Aorta (tissue), 5 donors: ENCODE data around the gene TMEM158. TPM values are rescaled to one million over a fixed set of nuclear protein-coding genes. Genes with fewer than 3 reads are reported as not detected.

Source experiments
- ATAC-seq: fragments of 200-7000 bp; cut with Tn5 transposase; one replicate; pipeline ENCODE4 v1.9.1; 2022; ENCODE audit warnings: moderate library complexity; ENCODE audit not compliant: low FRiP score
- DNase-seq, 2 donors: peaks; one replicate each; pipeline ENCODE4 v3.0.0-alpha.2; 2020
- H3K27ac ChIP-seq, 2 donors: one replicate each; pipeline ENCODE4 v1.5.1; 2013; ENCODE audit warnings: low read length in 2 of 2, mild to moderate bottlenecking in 2 of 2, moderate library complexity in 2 of 2, control low read depth in 1 of 2, inconsistent platforms in 1 of 2, low read depth in 1 of 2
- H3K27me3 ChIP-seq, 2 donors: one replicate each; pipeline ENCODE4 v1.6.1; 2013; ENCODE audit warnings: control low read depth in 1 of 2, low read length in 1 of 2, mild to moderate bottlenecking in 1 of 2, moderate library complexity in 1 of 2; ENCODE audit not compliant: insufficient read depth in 2 of 2, control insufficient read depth in 1 of 2
- H3K36me3 ChIP-seq, 2 donors: one replicate each; pipeline ENCODE4 v1.6.1; 2013; ENCODE audit warnings: control low read depth in 1 of 2, low read length in 1 of 2, mild to moderate bottlenecking in 1 of 2; ENCODE audit not compliant: insufficient read depth in 2 of 2, control insufficient read depth in 1 of 2
- H3K4me1 ChIP-seq, 2 donors: one replicate each; pipeline ENCODE4 v1.6.1; 2013; ENCODE audit warnings: low read length in 2 of 2, control low read depth in 1 of 2, mild to moderate bottlenecking in 1 of 2, moderate library complexity in 1 of 2; ENCODE audit not compliant: insufficient read depth in 2 of 2, control insufficient read depth in 1 of 2
- H3K4me3 ChIP-seq, 2 donors: one replicate each; pipeline ENCODE4 v1.5.1; 2013; ENCODE audit warnings: low read length in 2 of 2, control low read depth in 1 of 2, mild to moderate bottlenecking in 1 of 2
- H3K9me3 ChIP-seq: one replicate; pipeline ENCODE4 v1.6.1; 2013; ENCODE audit warnings: mild to moderate bottlenecking, low read length; ENCODE audit not compliant: control insufficient read depth
- WGBS, 2 donors: extraction: QIAGEN DNeasy Blood & Tissue Kit; methylation state at CpG; one replicate each; pipeline ENCODE4 v1.1.7; 2013; 5-methylcytosine and 5-hydroxymethylcytosine counted together
- intact Hi-C, 2 donors: fragments of 100-400 bp; cut with DNase I; formaldehyde crosslinking; loops; one replicate each; pipeline versions ENCODE4 v1.14.2 to v1.15.0; 2022
- polyA plus RNA-seq, 2 donors: library from polyadenylated mRNA; stranded (reverse); fragments of 200-250 nt; gene quantifications; one replicate each; pipeline ENCODE4 v1.2.3, GENCODE V29; 2013
- total RNA-seq, 2 donors: library from RNA; stranded (reverse); fragmentation: NEBNext Ultra II Directional; extraction: Animal tissue kit (Norgen Biotek cat#: 25700); gene quantifications; one replicate each; pipeline ENCODE4 v1.2.1, GENCODE V29; 2021
- donor health status: healthy with polysubstance abuse.
- donor health status: Bipolar disorder and iron deficiency.
- donor health status: DM: no; HTN: no; CAD: no.
- donor health status: DM: no; HTN: no; CAD: no.
- donor health status: DM: yes; HTN: yes; CAD: no.

The TMEM158 gene
- total and polyA plus RNA-seq, 4 donors: 0.88 to 3.2 (median 3.0) TPM; not detected in 1

- ATAC-seq (peak; percentile 38), DNase-seq (no peak)
- Histone ChIP-seq H3K4me3 (no peak overlapping the region), H3K27me3 (no peaks in the 10 kb centered on the region), H3K9me3 (no peaks in the 10 kb centered on the region), H3K4me1 (peaks cover 0 to 8% of the 10 kb centered on the region in 2 donors), H3K27ac (peak overlapping the region in 1 of 2 donors; percentile 93), H3K36me3 (no peaks in the 10 kb centered on the region)
- intact Hi-C loops: no loop called here
- 50 to 52% methylated on average over 5 of the region's 5 CpGs for WGBS, 2 donors
These were observed 27.5 kb downstream of the TMEM158 start for GRCh38 chr3:45198264-45199260.

GRCh38 chr3:45194791-45195190 is 31.3 kb downstream of the TMEM158 start:
- no peaks in the 10 kb centered on the region for H3K27me3 ChIP-seq
- H3K36me3 ChIP-seq: no peaks in the 10 kb centered on the region
- intact Hi-C loops: no loop called here
- H3K4me1 ChIP-seq: peaks cover 0 to 7% of the 10 kb centered on the region in 2 donors
- DNase-seq: no peak
- no peaks in the 10 kb centered on the region for H3K9me3 ChIP-seq
- H3K27ac ChIP-seq: no peak overlapping the region
- WGBS, 2 donors: 87 to 88% methylated on average over 5 of the region's 5 CpGs
- no peak overlapping the region for H3K4me3 ChIP-seq
- ATAC-seq: no peak

- H3K9me3 ChIP-seq: no peaks in the 10 kb centered on the region
- H3K36me3 ChIP-seq: no peaks in the 10 kb centered on the region
- H3K4me1 ChIP-seq: no peaks in the 10 kb centered on the region
- H3K4me3 ChIP-seq: no peak overlapping the region
- 49 to 60% methylated on average over 3 of the region's 3 CpGs for WGBS, 2 donors
- ATAC-seq: no peak
- no peaks in the 10 kb centered on the region for H3K27me3 ChIP-seq
- no peak overlapping the region for H3K27ac ChIP-seq
- intact Hi-C loops: no loop called here
- no peak for DNase-seq
These were observed 34.1 kb downstream of the TMEM158 start for GRCh38 chr3:45191924-45192417.

- DNase-seq (no peak), ATAC-seq (no peak)
- no peaks in the 10 kb centered on the region for H3K4me1 ChIP-seq
- intact Hi-C loops: no loop called here
- no peaks in the 10 kb centered on the region for H3K9me3 ChIP-seq
- 86 to 88% methylated on average over 4 of the region's 4 CpGs for WGBS, 2 donors
- no peak overlapping the region for H3K4me3 ChIP-seq
- no peaks in the 10 kb centered on the region for H3K36me3 ChIP-seq
- H3K27me3 ChIP-seq: peaks cover 0 to 1% of the 10 kb centered on the region in 2 donors
- no peak overlapping the region for H3K27ac ChIP-seq
These were observed 34.7 kb downstream of the TMEM158 start for GRCh38 chr3:45191424-45191823.

- intact Hi-C loops: no loop called here
- H3K4me1 ChIP-seq: no peaks in the 10 kb centered on the region
- peaks cover 0 to 1% of the 10 kb centered on the region in 2 donors for H3K27me3 ChIP-seq
- H3K36me3 ChIP-seq: no peaks in the 10 kb centered on the region
- H3K4me3 ChIP-seq: no peak overlapping the region
- WGBS, 2 donors: 87 to 89% methylated on average over 8 of the region's 8 CpGs
- ATAC-seq: no peak
- no peak for DNase-seq
- H3K27ac ChIP-seq: no peak overlapping the region
- H3K9me3 ChIP-seq: no peaks in the 10 kb centered on the region
These were observed 37.1 kb downstream of the TMEM158 start for GRCh38 chr3:45188719-45189659.

- intact Hi-C loops: no loop called here
These were observed 38.4 kb downstream of the TMEM158 start for GRCh38 chr3:45187694-45188141.

GRCh38 chr3:45186871-45187270 is 39.2 kb downstream of the TMEM158 start:
- WGBS, 2 donors: 94 to 97% methylated on average over 6 of the region's 6 CpGs
- Histone ChIP-seq H3K27ac (no peak overlapping the region), H3K27me3 (peaks cover 0 to 1% of the 10 kb centered on the region in 2 donors), H3K4me3 (no peak overlapping the region), H3K9me3 (no peaks in the 10 kb centered on the region), H3K36me3 (no peaks in the 10 kb centered on the region), H3K4me1 (no peaks in the 10 kb centered on the region)
- DNase-seq (no peak), ATAC-seq (no peak)
- intact Hi-C loops: no loop called here

More at GRCh38 chr3:45187694-45188141, 38.4 kb downstream of the TMEM158 start:
- no peak overlapping the region for H3K4me3 ChIP-seq
- H3K27me3 ChIP-seq: peaks cover 0 to 1% of the 10 kb centered on the region in 2 donors
- no peaks in the 10 kb centered on the region for H3K9me3 ChIP-seq
- 74 to 77% methylated on average over 3 of the region's 3 CpGs for WGBS, 2 donors
- DNase-seq: no peak
- H3K27ac ChIP-seq: no peak overlapping the region
- ATAC-seq: no peak
- H3K4me1 ChIP-seq: no peaks in the 10 kb centered on the region
- H3K36me3 ChIP-seq: no peaks in the 10 kb centered on the region

GRCh38 chr3:45185461-45185860 is 40.6 kb downstream of the TMEM158 start:
- no peaks in the 10 kb centered on the region for H3K4me1 ChIP-seq

More at GRCh38 chr3:45185461-45185860, 40.6 kb downstream of the TMEM158 start:
- intact Hi-C loops: no loop called here
- peaks cover 0 to 1% of the 10 kb centered on the region in 2 donors for H3K27me3 ChIP-seq
- WGBS, 2 donors: 93 to 94% methylated on average over 5 of the region's 5 CpGs
- no peak for ATAC-seq
- no peaks in the 10 kb centered on the region for H3K9me3 ChIP-seq
- H3K4me3 ChIP-seq: no peak overlapping the region
- DNase-seq: no peak
- H3K36me3 ChIP-seq: no peaks in the 10 kb centered on the region
- no peak overlapping the region for H3K27ac ChIP-seq
